Panc1 (cell line): Measurements from ENCODE around the gene AHNAK. TPM values are rescaled to one million over a fixed set of nuclear protein-coding genes. Genes with fewer than 3 reads are reported as not detected.
"Not testable (repeated sequence)": the region's sequence is repeated elsewhere in the genome, so short reads cannot be mapped to it uniquely, and the experiment has no call there.

Source experiments
- ATAC-seq: fragments of 200-7000 bp; cut with Tn5 transposase; 2 replicates; pipeline ENCODE4 v1.9.1; 2020; ENCODE audit warnings: mild to moderate bottlenecking, moderate library complexity
- BruUV-seq: library from RNA; stranded (reverse); fragments of 400-500 nt; replicated peaks from 2 replicates; lab custom pipeline; 2021; lab: Mats Ljungman, UMichigan
- CTCF ChIA-PET: fragments of 300-600 bp; sonication (Branson Sonifier 250); formaldehyde crosslinking; loops from one replicate; lab custom pipeline; 2022; ENCODE audit warnings: antibody characterized with exemption; lab: Charles Lee
- POLR2A ChIA-PET: fragments of 300-600 bp; sonication (Branson Sonifier 250); formaldehyde crosslinking; loops from one replicate; lab custom pipeline; 2022; ENCODE audit warnings: antibody characterized with exemption; lab: Charles Lee
- DNase-seq: peaks from one replicate; pipeline ENCODE4 v3.0.0-alpha.2; 2010; ENCODE audit warnings: low read depth, low spot score
- H3K27ac ChIP-seq: 2 replicates; pipeline ENCODE4 v1.5.1; 2011; ENCODE audit warnings: mild to moderate bottlenecking, low read length, inconsistent platforms
- H3K27me3 ChIP-seq: fragments of 200-500 bp; sonication (Bioruptor generic); 2 replicates; pipeline ENCODE4 v1.6.0; 2014; ENCODE audit warnings: low read length, inconsistent platforms; ENCODE audit not compliant: control insufficient read depth, insufficient read depth
- H3K36me3 ChIP-seq: fragments of 200-500 bp; sonication (Bioruptor generic); 2 replicates; pipeline ENCODE4 v1.5.1; 2014; ENCODE audit warnings: inconsistent platforms, mild to moderate bottlenecking, low read length, moderate library complexity; ENCODE audit not compliant: control insufficient read depth, insufficient read depth
- H3K4me1 ChIP-seq: 2 replicates; pipeline ENCODE4 v1.5.1; 2011; ENCODE audit warnings: inconsistent platforms, mild to moderate bottlenecking, low read length, moderate library complexity; ENCODE audit not compliant: control insufficient read depth, insufficient read depth
- H3K4me3 ChIP-seq, 2 experiments: 2 replicates each; pipeline ENCODE4 v1.5.1; 2011 to 2012; ENCODE audit warnings: low read depth in 2 of 2, low read length in 2 of 2, mild to moderate bottlenecking in 2 of 2, inconsistent platforms in 1 of 2, moderate library complexity in 1 of 2
- H3K9me3 ChIP-seq: fragments of 200-500 bp; sonication (Bioruptor generic); 2 replicates; pipeline ENCODE4 v1.5.1; 2014; ENCODE audit warnings: low read depth, mild to moderate bottlenecking, inconsistent platforms, low read length, moderate library complexity; ENCODE audit not compliant: control insufficient read depth, insufficient read depth
- CTCF ChIP-seq: fragments of 450-650 bp; IDR thresholded peaks from 2 replicates; pipeline ENCODE4 v1.5.1; 2017; ENCODE audit warnings: mild to moderate bottlenecking
- POLR2AphosphoS5 ChIP-seq: IDR thresholded peaks from 2 replicates; pipeline ENCODE4 v1.6.1; 2012; ENCODE audit warnings: mild to moderate bottlenecking, low read depth, low read length, moderate library complexity
- REST ChIP-seq, 2 experiments: IDR thresholded peaks; 2 replicates each; pipeline ENCODE4 v1.6.1; 2011 to 2012; ENCODE audit warnings: low read depth in 2 of 2, control low read depth in 1 of 2, low read length in 1 of 2, mild to moderate bottlenecking in 1 of 2, moderate library complexity in 1 of 2; ENCODE audit not compliant: insufficient read depth in 1 of 2
- SIN3A ChIP-seq: IDR thresholded peaks from 2 replicates; pipeline ENCODE4 v1.6.1; 2012; ENCODE audit warnings: low read depth, mild to moderate bottlenecking, low read length, moderate library complexity, borderline replicate concordance; ENCODE audit not compliant: insufficient read depth
- TCF7L2 ChIP-seq: IDR thresholded peaks from 2 replicates; pipeline ENCODE4 v1.6.1; 2011; ENCODE audit warnings: mild to moderate bottlenecking, low read depth, low read length, inconsistent platforms
- in situ Hi-C: cut with HindIII; loops from 2 replicates; pipeline ENCODE4 v1.10.0; 2016; ENCODE audit warnings: low sequenced_read_pairs, low pct_unique_long_range_greater_than_20kb
- intact Hi-C: fragments of 100-400 bp; cut with micrococcal nuclease; formaldehyde crosslinking; loops from one replicate; pipeline ENCODE4 v1.10.0; 2022; ENCODE audit not compliant: unreplicated experiment
- total RNA-seq: library from RNA; stranded (reverse); gene quantifications from one replicate; pipeline ENCODE4 v1.2.1, GENCODE V29; 2021; ENCODE audit not compliant: unreplicated experiment

AHNAK gene
- total RNA-seq, 1 experiment from 2014 or later: 844 TPM

- ChIA-PET CTCF (interaction anchor here (1.7 kb wide), 1 partner anchor 12 kb away, joined by 7 read pairs; the partner anchor contains the start of gene EEF1G), POLR2A (interaction anchor here (0.7 kb wide), 1 partner anchor 8 kb away, joined by 9 read pairs; no protein-coding TSS in a partner anchor)
- H3K9me3 ChIP-seq, ATAC-seq, DNase-seq, H3K4me3 ChIP-seq, in situ Hi-C loops, H3K27me3 ChIP-seq, intact Hi-C loops, BruUV-seq: not testable (repeated sequence)
- peak overlapping the region; percentile 72 for H3K27ac ChIP-seq
- peaks cover 83% of the 10 kb centered on the region for H3K4me1 ChIP-seq
- TF ChIP-seq POLR2AphosphoS5: peak; percentile 36
- peaks cover 17% of the 10 kb centered on the region; the same call in 1 of the 2 replicates for H3K36me3 ChIP-seq
Measured at GRCh38 chr11:62561677-62562230, 15.1 kb upstream of the AHNAK start.

DNA sequence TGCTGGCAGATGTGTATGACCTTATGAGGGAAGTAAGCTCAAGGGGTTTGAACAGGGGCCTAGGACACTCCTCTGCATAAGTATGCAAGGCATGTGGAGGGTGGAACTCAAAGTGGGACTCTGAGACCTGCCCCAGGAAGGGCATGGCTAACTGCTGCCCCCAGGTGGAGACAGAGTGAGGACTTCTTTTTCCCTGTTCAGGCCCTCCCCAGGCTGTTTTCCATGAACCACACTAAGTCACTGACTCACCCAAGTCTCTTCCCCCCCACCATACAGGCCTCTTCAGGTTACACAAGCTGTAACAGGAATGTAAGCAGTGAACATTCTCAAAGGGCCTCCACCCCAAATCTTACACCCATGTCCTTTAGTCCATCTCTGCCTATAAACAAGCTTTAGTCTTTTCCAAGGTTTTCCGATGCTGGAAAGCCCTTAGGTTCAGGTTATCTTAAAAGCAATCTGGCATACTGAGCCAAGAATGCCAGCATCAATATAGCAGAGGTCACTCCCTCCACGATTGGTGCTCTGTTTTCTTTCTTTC is 14.0 kb upstream of the AHNAK start:
- BruUV-seq: no TSS peak
- in situ Hi-C loops: no loop called here
- Histone ChIP-seq H3K4me1 (peaks cover 85% of the 10 kb centered on the region), H3K27me3 (no peaks in the 10 kb centered on the region), H3K9me3 (no peaks in the 10 kb centered on the region), H3K27ac (peak overlapping the region; percentile 94), H3K4me3 (no peak overlapping the region), H3K36me3 (peaks cover 10% of the 10 kb centered on the region; the same call in 1 of the 2 replicates)
- TF ChIP-seq TCF7L2 (peak; percentile 44; the same call in 1 of the 2 replicates), POLR2AphosphoS5 (peak; percentile 69), REST (IDR thresholded peaks at IDR 0.05; ENCODE audit: insufficient read depth in 1 of 2, low read depth in 2 of 2, low read length in 1 of 2) (no peak), CTCF (peak; percentile 93), SIN3A (0 out of 2 replicates have a peak, but pooled peaks have one; percentile 10)
- intact Hi-C loops: no loop called here
- ATAC-seq (peak; percentile 74), DNase-seq (peak; percentile 95)
- POLR2A ChIA-PET: interaction anchor here (0.5 to 0.7 kb wide), 6 partner anchors 11 to 62 kb away, joined by 3 to 16 read pairs (median 4); partner anchors contain the start of gene AHNAK
- CTCF ChIA-PET: interaction anchor here (0.6 to 1.7 kb wide), 6 partner anchors 13 to 165 kb away, joined by 3 to 9 read pairs (median 4); partner anchors contain the start of gene EEF1G

- H3K4me3 ChIP-seq, H3K9me3 ChIP-seq, ATAC-seq, in situ Hi-C loops, DNase-seq, H3K27me3 ChIP-seq, intact Hi-C loops: not testable (repeated sequence)
- BruUV-seq: TSS peak; percentile 99
- peaks cover 10% of the 10 kb centered on the region; the same call in 1 of the 2 replicates for H3K36me3 ChIP-seq
- ChIA-PET POLR2A (interaction anchor here (0.7 to 1.2 kb wide), 3 partner anchors 11 to 101 kb away, joined by 3 to 4 read pairs (median 3); partner anchors contain the start of gene AHNAK), CTCF (interaction anchor here (0.6 to 1.4 kb wide), 2 partner anchors 24 to 135 kb away, joined by 3 to 9 read pairs; no protein-coding TSS in a partner anchor)
- peaks cover 92% of the 10 kb centered on the region for H3K4me1 ChIP-seq
- H3K27ac ChIP-seq: peak overlapping the region; percentile 94
Measured at GRCh38 chr11:62559626-62560025, 13.0 kb upstream of the AHNAK start.
